GM21526 (cell line): ENCODE results near the gene SPTLC1.

Source experiments
- ATAC-seq: cut with Tn5 transposase; IDR thresholded peaks from one replicate; pipeline ENCODE4 v1.9.1; 2021; ENCODE audit warnings: moderate library complexity; ENCODE audit not compliant: unreplicated experiment, low FRiP score

Gene SPTLC1

DNA sequence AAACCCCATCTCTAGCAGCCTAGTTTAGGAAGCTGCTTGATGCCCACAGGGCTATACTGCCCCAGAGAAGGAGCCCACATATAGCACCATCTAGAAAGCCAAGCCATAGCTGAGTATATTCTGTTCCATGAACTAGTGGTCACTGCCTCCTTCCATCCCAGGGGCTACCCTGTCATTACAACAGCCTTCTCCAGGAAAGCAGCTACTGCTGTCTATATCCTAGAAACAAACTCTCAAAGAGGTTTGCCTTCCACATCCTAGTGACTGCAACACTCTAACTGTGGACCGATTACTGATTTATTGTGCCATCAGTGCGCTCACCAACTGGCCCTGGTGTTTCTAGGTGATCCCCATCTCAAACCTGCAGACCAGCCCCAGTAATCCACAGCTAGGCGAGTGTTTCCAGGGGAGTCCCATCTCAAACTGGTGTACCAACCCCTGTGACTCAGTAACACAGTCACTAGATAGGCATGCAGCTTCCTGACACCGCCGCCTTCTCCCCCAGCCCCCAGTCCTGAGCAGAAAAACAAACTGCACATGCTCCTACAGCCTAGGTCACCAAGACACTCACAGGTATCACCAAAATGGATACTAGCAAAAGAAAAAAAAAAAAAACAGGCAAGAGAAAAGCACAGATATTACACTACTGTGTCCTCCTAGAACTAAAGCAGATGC lies 14.8 kb downstream of the SPTLC1 start:
- ATAC-seq = no peak

DNA sequence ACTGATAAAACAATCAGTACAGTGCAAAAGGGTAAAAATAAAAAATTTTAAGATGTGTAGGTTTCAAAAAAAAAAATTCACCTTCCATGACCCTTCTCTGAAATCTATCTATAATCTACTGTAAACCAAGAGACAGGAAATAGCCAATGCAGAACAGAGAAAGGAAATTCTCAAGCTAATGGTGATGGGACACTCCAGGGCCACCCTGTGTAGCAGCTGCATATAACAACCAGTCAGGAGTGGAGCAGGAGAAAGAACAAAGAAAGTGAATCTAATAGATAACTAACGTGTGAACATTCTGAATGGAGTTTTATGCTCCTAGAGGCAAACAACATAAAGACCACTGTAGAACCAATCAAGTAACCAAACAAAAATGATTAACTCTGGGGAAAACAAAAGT lies 16.6 kb downstream of the SPTLC1 start:
- no peak for ATAC-seq

DNA sequence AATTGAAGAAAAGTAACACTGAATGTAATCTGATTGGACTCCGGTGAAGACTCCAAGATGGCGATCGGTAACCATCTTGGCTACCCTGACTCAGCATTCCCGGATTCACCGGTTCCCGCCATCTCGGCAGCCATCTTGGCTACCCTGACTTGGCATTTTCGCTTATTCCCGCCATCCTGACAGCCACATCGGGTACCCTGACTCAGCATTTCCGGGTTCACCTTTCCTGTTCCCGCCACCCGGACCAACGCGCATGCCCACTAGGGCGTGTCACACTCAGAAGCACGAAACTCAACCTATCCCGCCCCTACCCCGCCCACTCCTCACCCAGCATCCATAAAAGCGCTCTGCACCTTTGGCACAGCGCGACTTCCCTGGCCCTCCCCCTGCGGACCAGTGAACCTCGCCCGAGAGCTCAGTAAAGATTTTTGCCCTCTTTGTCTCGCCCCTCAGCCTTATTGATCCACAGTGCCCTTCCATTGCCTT lies 17.2 kb downstream of the SPTLC1 start:
- no peak for ATAC-seq

DNA sequence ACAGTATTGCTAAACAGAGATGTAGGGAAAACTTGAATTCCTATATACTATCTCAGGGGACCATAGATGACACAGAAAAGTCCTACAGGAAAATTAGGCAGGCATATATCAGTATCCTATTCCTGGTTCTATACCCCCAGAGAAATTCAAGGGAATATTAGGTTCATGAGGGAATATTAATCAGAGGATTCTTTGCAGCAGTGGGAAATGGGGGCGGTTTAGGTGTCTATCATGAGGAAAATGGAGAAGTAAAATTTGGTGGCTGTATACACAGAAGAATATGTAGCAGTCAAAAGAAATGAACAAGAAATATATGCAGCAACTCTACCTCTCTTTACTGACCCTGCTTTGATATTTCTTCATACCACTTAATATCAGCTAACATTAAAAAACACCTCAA lies 20.0 kb downstream of the SPTLC1 start:
- ATAC-seq = no peak

DNA sequence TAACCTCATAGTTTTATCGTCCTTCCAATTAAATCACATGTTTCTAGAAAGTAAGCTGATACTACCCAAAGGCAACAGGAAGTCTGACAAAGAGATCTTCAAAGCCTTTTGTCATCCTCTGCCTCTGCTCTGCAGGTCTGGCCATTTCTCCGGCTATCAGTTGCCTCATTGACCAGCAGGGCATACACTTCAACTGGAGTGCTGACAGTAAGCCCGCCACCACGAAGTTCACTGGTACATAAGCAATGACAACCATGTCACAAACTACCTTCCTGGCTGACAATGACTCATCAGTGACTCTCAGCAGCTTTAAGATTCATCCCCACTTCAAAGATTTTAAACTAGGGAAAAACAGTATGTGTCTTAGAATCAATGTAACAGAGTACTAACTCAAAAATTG lies 20.6 kb downstream of the SPTLC1 start:
- ATAC-seq = no peak

DNA sequence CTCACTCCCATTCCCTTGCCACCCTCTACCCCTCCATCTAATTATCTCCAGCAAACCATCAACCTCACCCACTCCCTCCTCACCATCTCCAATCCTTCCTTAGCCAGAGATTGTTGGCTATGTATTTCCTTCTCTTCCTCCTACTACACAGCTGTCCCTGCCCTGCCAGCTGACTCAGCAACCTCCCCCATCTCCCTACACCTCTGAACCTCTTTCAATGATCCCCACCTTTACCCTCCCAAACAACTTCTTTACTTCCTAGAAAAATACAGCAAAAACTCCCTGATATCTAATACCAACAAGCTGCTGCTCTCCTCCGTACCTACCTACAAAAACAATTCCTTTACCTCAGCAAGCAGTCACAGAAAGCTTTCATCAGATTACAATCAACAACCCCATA lies 37.3 kb downstream of the SPTLC1 start:
- ATAC-seq = no peak

DNA sequence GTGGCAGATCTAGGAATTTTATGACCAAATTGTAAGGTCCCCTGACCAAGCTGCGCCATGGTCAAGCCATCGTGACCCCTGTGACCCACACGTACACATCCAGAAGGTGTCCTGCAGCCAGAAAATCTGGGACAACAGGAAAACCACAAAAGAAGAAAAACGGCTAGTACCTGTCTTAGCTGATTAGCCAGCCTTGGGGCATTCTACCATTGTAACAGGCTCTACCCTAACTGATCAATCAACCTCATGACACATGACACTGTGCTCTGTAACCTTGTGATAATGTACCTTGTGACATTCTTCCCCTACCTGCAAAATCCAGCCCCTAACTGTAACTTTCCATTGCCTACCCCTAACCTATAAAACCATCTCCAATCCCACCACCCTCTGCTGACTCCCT lies 43.6 kb downstream of the SPTLC1 start:
- ATAC-seq = no peak

DNA sequence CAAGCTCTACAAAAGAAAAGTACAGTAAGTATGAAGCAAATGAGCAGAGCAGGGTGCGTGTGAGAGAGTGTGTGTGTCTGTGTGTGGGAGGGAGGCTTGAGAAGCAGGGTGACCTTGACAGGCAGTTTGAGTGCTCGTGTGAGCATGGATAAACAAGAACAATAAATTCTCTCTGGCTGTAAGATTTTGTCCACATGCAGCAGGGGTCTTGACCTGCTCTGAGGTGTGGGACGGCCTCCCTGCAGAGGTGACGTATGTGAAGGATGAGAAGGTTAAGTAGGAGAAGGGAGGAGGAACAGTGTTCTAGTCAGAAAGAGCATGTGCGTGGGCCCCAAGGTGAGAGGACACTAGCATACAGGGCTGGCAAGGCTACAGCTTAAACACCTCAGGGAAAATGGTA lies 49.0 kb downstream of the SPTLC1 start:
- no peak for ATAC-seq

DNA sequence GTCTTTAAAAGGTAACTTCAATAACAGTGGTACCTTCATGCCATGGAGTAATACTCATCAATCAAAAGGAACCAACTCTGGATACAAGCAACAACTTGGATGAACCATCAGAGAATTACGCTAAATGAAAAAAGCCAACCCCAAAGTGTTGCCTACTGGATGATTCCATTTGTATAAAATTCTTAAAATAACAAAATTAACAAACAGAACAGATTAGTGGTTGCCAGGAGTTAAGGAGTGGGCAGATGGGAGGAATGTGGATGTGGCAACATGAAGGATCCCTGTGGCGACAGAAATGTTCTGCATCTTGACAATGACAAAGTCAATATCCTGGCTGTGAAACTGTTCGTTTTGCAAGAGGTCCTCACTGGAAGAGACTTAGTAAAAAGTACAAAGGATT lies 50.5 kb downstream of the SPTLC1 start:
- no peak for ATAC-seq

DNA sequence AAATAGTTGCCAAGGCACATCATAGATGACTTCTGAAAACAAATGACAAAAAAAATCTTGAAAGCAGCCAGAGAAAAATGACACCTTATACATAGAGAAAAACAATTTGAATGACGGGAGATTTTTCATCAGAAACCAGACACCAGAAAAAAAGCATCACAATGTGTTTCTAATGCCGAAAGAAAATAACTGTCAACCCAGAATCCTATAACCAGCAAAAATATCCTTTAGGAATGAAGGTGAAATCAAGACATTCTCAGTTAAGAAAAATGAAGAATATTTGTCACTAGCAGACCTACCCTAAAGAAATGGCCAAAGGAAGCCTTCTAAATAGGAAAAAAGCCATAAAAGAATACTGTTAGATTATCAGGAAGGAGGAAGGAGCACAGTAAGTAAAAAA lies 54.0 kb downstream of the SPTLC1 start:
- ATAC-seq = no peak

DNA sequence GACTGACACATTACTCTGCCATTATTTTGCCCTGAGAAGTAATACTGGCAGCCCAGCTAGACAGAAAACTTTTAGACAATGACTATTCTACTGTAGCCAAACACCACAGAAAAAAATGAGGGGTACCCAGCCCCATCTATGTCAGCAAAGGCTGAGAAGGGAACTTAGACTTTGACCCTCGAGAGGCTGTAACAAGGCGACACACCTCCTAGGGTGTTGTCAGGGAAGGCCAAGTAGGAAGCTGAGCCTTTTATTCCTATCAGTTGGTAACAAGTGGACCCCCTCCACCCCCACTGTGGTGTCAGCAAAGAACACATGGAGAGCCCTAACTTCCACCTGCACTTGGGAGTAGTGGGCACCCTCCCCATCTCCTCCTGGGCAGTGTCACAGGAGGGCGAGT lies 55.6 kb downstream of the SPTLC1 start:
- ATAC-seq = no peak

DNA sequence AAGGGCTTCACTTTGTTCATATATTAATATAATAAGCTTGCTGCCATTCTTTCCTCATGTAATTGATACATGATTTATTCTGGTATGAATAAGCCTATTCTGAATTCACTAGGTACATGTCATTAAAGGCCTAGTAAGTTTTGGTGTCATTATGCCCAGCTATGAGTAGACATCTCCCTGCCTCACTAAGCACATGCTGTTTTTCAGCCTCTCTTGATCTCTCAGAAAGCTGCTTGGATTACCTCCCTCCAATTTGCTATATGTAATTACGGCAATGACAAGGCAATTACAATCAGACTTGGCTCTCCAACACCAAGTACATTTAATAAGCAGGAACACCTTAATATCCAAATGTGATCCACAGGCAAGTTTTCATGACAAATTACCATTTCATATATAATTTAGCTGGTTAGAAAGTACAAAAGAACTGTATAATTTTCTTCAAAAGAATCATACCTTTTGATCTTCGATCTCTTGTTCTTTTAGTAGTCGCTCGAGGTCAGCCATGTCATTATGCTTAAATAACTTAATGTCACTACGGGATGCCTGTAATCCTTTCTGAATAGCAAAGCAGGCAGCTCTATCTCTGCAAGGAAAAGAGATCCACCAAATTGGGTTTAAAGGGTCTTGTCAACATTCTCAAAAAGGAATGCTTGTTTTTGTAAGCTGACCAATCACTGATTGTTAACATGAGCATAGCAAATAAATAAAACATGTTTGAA lies 56.3 kb downstream of the SPTLC1 start:
- ATAC-seq = no peak

DNA sequence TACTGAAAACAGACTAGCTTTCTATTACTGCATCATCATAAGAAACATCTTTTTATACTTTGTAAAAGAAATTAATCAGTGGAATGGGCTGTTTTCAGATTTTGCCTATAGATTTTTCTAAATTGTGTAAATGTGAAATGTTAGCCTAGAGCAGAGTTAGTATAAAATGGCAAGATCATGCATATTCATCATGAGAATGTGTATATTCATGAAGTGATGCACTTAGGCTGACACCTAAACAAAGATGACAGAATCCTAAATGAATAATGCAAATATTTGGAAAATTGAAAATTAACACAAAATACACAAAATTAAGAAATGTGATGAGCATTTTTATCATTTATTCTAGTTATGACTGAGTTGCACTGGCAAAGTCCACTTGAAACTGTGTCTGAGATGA lies 57.2 kb downstream of the SPTLC1 start:
- no peak for ATAC-seq

DNA sequence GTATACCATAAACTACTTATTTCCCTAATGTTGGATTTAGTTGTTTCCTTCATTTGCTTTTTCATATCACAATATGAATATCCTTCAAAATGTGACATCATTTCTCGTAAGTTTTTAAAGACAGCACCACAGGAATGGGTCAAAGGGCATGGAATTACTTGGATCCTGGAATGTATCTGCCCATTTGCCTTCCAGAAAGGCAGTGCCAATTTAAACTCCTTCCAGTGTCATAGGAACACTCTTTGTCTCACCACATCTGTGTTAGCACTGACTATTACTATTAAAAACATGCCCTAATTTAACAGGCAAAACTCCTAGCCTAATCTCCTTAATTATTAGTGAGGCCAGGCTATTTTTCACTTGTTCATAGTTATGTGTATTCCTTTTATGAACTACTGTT lies 58.0 kb downstream of the SPTLC1 start:
- no peak for ATAC-seq

DNA sequence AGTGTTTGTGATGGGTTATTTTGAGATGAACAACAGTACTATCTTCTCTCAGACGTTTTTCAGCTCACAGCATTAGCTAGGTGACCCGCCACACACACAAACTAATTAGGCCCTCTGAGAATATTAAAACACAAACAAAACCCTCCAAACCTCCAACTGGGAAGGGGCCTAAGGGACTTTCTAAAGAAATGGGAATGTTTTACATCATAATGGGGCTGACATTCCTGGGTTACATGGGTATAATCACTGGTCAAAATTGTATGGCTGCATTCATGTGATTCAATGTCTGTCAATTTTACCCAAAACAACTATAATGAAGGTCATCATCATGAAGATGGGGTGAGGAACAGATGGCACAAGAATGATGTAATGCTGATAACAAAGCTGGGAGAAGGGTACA lies 59.6 kb downstream of the SPTLC1 start:
- no peak for ATAC-seq

DNA sequence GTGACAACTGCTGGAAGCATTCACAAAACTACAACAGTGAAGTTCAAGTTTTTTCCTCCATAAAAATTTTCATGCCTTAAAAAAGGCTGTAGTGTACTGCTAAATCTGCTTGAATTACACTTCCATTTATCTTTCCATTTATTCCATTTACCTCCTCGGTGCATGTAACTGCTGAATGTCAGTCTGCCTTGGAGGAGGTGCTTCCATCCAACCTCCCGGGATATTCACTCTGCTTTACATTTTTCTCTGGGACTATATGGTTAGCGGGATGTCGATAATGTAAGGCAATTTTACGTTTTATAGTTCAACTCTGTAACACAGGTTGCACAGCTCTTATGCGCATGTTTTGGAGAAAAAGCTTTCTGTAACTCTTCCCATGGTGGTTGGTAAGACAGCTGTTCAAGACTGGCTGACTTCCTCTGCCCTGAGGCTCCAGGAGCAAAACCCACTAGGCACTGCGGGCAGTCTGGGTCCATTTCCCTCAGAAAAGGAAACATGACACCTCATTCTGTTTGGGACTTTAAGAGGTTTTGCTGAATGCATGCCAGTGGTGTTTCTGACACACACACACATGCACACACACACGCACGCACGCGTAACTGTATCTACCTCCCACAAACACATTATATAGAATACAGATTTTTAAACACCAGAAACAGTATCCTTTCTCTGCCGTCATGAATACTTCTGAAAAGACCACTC lies 66.1 kb downstream of the SPTLC1 start:
- ATAC-seq = no peak

DNA sequence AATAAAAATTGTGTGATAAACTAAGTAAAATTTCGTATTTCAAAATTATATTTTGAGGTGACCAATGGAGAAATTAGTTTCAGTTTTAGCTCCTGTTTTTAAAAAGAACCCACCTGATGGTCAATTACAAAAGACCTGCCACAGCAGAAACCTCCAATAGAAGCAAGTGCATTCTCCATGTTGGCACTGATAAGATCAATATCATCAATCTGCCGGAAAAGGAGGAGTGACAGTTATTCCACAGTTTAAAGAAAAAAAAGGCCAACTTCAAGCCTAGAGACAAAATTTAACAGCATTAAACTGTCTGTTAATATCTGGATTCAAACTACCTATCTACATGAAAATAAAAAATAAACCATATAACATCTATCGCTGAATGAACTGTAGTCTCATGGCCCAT lies 67.7 kb downstream of the SPTLC1 start:
- ATAC-seq = no peak

DNA sequence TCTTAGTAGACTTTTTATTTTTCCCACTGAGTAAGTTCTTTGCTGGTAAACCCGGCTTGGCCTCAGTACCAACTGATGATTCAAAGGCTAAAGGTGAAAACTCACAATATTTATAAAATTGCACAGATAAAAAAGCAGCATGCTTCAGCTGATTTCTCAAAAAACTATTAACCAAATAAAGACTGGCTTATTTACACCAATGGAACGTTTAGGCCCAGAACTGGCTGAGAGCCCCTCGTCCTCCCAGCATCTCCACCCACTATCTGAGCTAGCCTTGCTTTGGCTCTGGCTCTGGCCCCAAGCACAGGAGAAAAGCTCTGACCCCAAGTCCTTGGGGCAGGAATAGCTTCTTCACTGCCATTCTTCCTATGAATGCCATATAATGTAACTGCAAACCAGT lies 68.5 kb downstream of the SPTLC1 start:
- no peak for ATAC-seq

DNA sequence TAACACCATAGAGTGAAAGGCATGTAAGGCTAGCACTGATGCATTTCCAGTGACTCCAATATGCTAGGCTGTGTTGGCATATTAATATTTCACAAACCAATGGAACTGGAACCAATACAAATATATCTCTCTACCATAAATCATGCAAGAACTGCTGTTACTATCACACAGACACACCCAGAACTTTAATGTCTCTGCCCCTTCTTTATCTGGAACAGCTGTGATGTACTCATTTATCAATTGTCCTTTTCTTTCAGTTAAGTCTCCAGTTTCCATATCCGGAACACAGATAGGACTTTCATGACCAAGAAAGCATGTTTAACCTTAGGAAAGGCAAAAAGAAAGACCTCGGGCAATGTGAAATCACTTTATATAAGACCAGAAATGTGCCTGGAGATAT lies 70.3 kb downstream of the SPTLC1 start:
- ATAC-seq = no peak

DNA sequence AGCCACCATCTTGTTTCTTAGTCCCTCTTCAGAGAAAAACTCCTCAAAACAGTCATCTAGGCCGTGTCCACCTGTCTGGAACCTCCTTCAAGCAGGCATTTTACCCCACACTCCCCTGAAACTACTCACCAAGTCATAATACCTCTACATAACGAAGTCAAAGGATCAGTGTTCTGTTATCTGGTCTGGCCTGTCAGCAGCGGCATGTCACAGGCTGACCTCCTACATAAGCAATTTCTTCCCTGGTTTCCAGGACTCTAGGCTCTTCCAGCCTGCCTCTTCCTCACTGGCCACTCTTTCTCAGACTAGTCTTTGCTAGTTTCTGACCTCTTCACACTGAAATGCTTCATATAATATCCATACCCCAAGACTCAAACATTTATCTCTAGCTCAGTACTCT lies 72.2 kb downstream of the SPTLC1 start:
- no peak for ATAC-seq

DNA sequence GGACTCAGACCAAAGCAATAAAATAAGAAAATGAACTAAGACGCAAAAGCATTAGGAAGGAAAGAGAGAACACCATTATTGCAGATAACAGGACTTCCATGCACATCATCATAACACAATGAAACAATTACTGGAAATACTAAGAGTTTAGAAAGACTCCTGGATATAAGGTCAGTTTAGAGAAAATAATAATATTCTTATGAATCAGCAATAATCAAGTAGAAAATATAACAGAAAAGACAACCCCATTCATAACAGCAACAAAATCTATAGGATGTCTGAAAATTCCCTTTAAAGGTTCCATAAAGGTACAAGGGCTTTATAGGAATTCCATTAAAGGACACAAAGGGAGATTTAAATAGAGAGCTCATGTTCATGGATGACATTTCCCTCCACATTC lies 73.0 kb downstream of the SPTLC1 start:
- no peak for ATAC-seq

DNA sequence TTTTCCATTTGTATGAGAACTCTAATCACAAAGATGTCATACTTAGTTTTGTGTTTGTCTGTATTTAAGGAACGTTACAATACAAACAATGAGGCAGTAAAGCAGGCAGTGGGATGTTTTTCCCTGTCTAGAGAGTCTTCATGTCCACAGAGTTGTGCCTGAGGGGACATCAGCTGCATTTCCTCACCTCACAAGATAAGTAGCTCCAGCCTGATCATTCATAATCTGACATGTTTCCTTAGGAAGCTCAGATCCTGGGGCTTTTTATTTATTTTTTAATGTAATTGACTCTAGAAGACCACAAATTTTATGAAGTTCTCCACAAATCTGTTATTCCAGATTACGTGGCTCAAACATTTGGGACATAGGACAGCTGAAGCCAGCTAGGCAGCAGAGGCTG lies 78.5 kb downstream of the SPTLC1 start:
- ATAC-seq = no peak
